Measurements from ENCODE around the gene DONSON. TPM values are rescaled to one million over a fixed set of nuclear protein-coding genes. Genes with fewer than 3 reads are reported as not detected.

DONSON gene
- total RNA-seq, 8 experiments from 2014 or later, result 13.6 to 37.6 (median 29.7) TPM

DNA sequence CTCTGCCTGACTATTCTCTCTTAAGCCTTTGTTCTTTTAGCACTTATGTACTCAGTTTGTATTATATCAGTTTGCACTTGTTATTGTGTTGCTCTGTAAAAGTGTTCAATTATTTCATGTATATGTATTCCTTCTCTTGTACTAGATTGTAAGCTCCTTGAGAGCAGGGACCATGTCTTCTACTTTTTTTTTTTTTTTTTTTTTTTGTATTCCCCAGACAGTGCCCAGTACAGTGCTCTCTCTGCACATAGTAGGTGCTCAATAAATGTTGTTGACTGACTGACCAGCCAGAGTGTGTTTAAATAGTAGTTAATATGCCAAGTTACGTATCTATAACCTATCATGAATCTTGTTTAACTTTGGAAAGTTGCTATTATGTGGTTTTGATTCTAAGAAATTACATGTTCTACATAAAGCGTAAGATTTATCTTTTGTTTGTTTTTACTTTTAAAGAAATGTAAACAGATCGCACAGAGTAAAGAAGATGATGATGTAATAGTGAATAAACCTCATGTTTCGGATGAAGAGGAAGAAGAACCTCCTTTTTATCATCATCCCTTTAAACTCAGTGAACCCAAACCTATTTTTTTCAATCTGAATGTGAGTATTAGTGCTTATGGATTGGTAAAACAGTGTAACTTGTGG is 29.6 kb downstream of the DONSON start:
- Histone ChIP-seq H3K4me3 (no peak overlapping the region), H3K4me1 (replicated peaks in 1 of 2) (peaks cover 0 to 4% of the 10 kb centered on the region in 2 donors), H3K27ac (no peak overlapping the region)
- in situ Hi-C loops (cut with MboI; ENCODE audit: low pct_unique_long_range_greater_than_20kb in 2 of 9, low sequenced_read_pairs in 9 of 9, unreplicated experiment in 9 of 9), result no loop called here
- ATAC-seq (replicated peaks in 6 of 8), result no peak
- WGBS, 10 experiments, result 87 to 100% (median 96%) methylated on average over 2 to 4 of the region's 4 CpGs

- H3K4me3 ChIP-seq, result no peak overlapping the region
- no peak for ATAC-seq (replicated peaks in 6 of 8)
- H3K27ac ChIP-seq, result no peak overlapping the region
- WGBS, 10 experiments, result 73 to 100% (median 96%) methylated on average over 4 to 18 of the region's 19 CpGs; no CpG with 5 or more reads in 2 of the 10 experiments
- in situ Hi-C loops (cut with MboI; ENCODE audit: low pct_unique_long_range_greater_than_20kb in 2 of 9, low sequenced_read_pairs in 9 of 9, unreplicated experiment in 9 of 9), result no loop called here
- peaks cover 0 to 4% of the 10 kb centered on the region in 2 donors for H3K4me1 ChIP-seq (replicated peaks in 1 of 2)
These were observed 31.0 kb downstream of the DONSON start for GRCh38 chr21:33557447-33557846.

DNA sequence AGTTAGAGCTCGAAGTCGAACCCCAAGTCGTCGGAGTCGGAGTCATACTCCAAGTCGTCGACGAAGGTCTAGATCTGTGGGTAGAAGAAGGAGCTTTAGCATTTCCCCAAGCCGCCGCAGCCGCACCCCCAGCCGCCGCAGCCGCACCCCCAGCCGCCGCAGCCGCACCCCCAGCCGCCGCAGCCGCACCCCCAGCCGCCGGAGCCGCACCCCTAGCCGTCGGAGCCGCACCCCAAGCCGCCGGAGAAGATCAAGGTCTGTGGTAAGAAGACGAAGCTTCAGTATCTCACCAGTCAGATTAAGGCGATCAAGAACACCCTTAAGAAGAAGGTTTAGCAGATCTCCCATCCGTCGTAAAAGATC is 33.5 kb downstream of the DONSON start:
- no peak overlapping the region for H3K4me3 ChIP-seq
- in situ Hi-C loops (cut with MboI; ENCODE audit: low pct_unique_long_range_greater_than_20kb in 2 of 9, low sequenced_read_pairs in 9 of 9, unreplicated experiment in 9 of 9), result no loop called here
- H3K27ac ChIP-seq, result no peak overlapping the region
- ATAC-seq (replicated peaks in 6 of 8), result no peak
- WGBS, 10 experiments, result 85 to 100% (median 98%) methylated on average over 2 to 16 of the region's 32 CpGs; no CpG with 5 or more reads in 4 of the 10 experiments
- peaks cover 0 to 4% of the 10 kb centered on the region in 2 donors for H3K4me1 ChIP-seq (replicated peaks in 1 of 2)

- in situ Hi-C loops (cut with MboI; ENCODE audit: low pct_unique_long_range_greater_than_20kb in 2 of 9, low sequenced_read_pairs in 9 of 9, unreplicated experiment in 9 of 9), result no loop called here
- Histone ChIP-seq H3K4me3 (no peak overlapping the region), H3K27ac (no peak overlapping the region), H3K4me1 (replicated peaks in 1 of 2) (peaks cover 0 to 4% of the 10 kb centered on the region in 2 donors)
- WGBS, 10 experiments, result 87 to 100% (median 96%) methylated on average over 4 to 18 of the region's 18 CpGs
- ATAC-seq (replicated peaks in 6 of 8), result no peak
These were observed 34.1 kb downstream of the DONSON start for GRCh38 chr21:33554236-33554981.

- peak in 1 of 8 experiments; percentile 12 for ATAC-seq (replicated peaks in 6 of 8)
- Histone ChIP-seq H3K4me1 (replicated peaks in 1 of 2) (peaks cover 0 to 4% of the 10 kb centered on the region in 2 donors), H3K4me3 (no peak overlapping the region), H3K27ac (no peak overlapping the region)
- WGBS, 10 experiments, result 88 to 100% (median 99%) methylated on average over 2 to 6 of the region's 12 CpGs; no CpG with 5 or more reads in 4 of the 10 experiments
- in situ Hi-C loops (cut with MboI; ENCODE audit: low pct_unique_long_range_greater_than_20kb in 2 of 9, low sequenced_read_pairs in 9 of 9, unreplicated experiment in 9 of 9), result no loop called here
These were observed 35.4 kb downstream of the DONSON start for GRCh38 chr21:33552999-33553598.

- H3K27ac ChIP-seq, result no peak overlapping the region
- WGBS, 10 experiments, result 95 to 100% (median 100%) methylated on average over 1 to 19 of the region's 24 CpGs; no CpG with 5 or more reads in 1 of the 10 experiments
- no peak overlapping the region for H3K4me3 ChIP-seq
- H3K4me1 ChIP-seq (replicated peaks in 1 of 2), result peaks cover 0 to 4% of the 10 kb centered on the region in 2 donors
- in situ Hi-C loops (cut with MboI; ENCODE audit: low pct_unique_long_range_greater_than_20kb in 2 of 9, low sequenced_read_pairs in 9 of 9, unreplicated experiment in 9 of 9), result no loop called here
- peak in 7 of 8 experiments; percentile 9 to 57 (median 46) for ATAC-seq (replicated peaks in 6 of 8)
These were observed 36.1 kb downstream of the DONSON start for GRCh38 chr21:33552093-33552998.

- Histone ChIP-seq H3K27ac (no peak overlapping the region), H3K4me1 (replicated peaks in 1 of 2) (peaks cover 0 to 4% of the 10 kb centered on the region in 2 donors), H3K4me3 (no peak overlapping the region)
- WGBS, 10 experiments, result 100% methylated on average over 2 of the region's 2 CpGs; no CpG with 5 or more reads in 9 of the 10 experiments
- in situ Hi-C loops (cut with MboI; ENCODE audit: low pct_unique_long_range_greater_than_20kb in 2 of 9, low sequenced_read_pairs in 9 of 9, unreplicated experiment in 9 of 9), result no loop called here
- ATAC-seq (replicated peaks in 6 of 8), result no peak
These were observed 36.8 kb downstream of the DONSON start for GRCh38 chr21:33551664-33552063.

DNA sequence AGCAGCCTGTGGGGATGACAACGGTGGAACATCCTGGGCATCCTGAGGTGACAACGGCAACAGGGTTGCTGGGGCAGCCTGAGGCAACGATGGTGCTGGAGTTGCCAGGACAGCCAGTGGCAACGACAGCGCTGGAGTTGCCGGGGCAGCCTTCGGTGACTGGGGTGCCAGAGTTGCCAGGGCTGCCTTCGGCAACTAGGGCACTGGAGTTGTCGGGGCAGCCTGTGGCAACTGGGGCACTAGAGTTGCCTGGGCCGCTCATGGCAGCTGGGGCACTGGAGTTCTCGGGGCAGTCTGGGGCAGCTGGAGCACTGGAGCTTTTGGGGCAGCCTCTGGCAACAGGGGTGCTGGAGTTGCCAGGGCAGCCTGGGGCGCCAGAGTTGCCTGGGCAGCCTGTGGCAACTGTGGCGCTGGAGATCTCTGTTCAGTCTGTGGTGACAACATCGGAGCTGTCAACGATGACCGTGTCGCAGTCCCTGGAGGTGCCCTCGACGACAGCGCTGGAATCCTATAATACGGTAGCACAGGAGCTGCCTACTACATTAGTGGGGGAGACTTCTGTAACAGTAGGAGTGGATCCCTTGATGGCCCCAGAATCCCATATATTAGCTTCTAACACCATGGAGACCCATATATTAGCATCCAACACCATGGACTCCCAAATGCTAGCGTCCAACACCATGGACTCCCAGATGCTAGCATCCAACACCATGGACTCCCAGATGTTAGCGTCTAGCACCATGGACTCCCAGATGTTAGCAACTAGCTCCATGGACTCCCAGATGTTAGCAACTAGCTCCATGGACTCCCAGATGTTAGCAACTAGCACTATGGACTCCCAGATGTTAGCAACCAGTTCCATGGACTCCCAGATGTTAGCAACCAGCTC is 37.5 kb downstream of the DONSON start:
- Histone ChIP-seq H3K4me1 (replicated peaks in 1 of 2) (peaks cover 0 to under 1% of the 10 kb centered on the region in 2 donors), H3K4me3 (no peak overlapping the region), H3K27ac (no peak overlapping the region)
- ATAC-seq (replicated peaks in 6 of 8), result peak in 5 of 8 experiments; percentile 24 to 46 (median 37)
- in situ Hi-C loops (cut with MboI; ENCODE audit: low pct_unique_long_range_greater_than_20kb in 2 of 9, low sequenced_read_pairs in 9 of 9, unreplicated experiment in 9 of 9), result no loop called here
- 90 to 100% (median 97%) methylated on average over 2 to 13 of the region's 23 CpGs; no CpG with 5 or more reads in 4 of the 10 experiments for WGBS, 10 experiments

DNA sequence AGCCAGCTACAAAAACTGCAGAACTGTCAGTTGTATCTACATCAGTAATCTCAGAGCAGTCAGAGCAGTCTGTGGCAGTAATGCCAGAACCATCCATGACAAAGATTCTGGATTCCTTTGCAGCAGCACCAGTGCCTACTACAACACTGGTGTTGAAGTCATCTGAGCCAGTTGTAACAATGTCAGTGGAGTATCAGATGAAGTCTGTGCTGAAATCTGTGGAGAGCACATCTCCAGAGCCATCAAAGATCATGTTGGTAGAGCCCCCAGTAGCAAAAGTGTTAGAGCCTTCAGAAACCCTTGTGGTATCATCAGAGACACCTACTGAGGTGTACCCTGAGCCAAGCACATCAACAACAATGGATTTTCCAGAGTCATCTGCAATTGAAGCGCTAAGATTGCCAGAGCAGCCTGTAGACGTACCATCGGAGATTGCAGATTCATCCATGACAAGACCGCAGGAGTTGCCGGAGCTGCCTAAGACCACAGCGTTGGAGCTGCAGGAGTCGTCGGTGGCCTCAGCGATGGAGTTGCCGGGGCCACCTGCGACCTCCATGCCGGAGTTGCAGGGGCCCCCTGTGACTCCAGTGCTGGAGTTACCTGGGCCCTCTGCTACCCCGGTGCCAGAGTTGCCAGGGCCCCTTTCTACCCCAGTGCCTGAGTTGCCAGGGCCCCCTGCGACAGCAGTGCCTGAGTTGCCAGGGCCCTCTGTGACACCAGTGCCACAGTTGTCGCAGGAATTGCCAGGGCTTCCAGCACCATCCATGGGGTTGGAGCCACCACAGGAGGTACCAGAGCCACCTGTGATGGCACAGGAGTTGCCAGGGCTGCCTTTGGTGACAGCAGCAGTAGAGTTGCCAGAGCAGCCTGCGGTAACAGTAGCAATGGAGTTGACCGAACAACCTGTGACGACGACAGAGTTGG is 38.4 kb downstream of the DONSON start:
- Histone ChIP-seq H3K4me1 (replicated peaks in 1 of 2) (peaks cover 2 to 6% of the 10 kb centered on the region in 2 donors), H3K4me3 (no peak overlapping the region), H3K27ac (no peak overlapping the region)
- WGBS, 10 experiments, result 98 to 100% (median 100%) methylated on average over 1 to 18 of the region's 19 CpGs; no CpG with 5 or more reads in 5 of the 10 experiments
- in situ Hi-C loops (cut with MboI; ENCODE audit: low pct_unique_long_range_greater_than_20kb in 2 of 9, low sequenced_read_pairs in 9 of 9, unreplicated experiment in 9 of 9), result no loop called here
- peak in 5 of 8 experiments; percentile 8 to 38 (median 25) for ATAC-seq (replicated peaks in 6 of 8)

- 79 to 100% (median 93%) methylated on average over 1 to 3 of the region's 3 CpGs for WGBS, 10 experiments
- Histone ChIP-seq H3K4me3 (no peak overlapping the region), H3K4me1 (replicated peaks in 1 of 2) (peaks cover 3 to 7% of the 10 kb centered on the region in 2 donors), H3K27ac (no peak overlapping the region)
- no peak for ATAC-seq (replicated peaks in 6 of 8)
- in situ Hi-C loops (cut with MboI; ENCODE audit: low pct_unique_long_range_greater_than_20kb in 2 of 9, low sequenced_read_pairs in 9 of 9, unreplicated experiment in 9 of 9), result no loop called here
These were observed 42.4 kb downstream of the DONSON start for GRCh38 chr21:33546086-33546485.

Measured in motor neuron (in vitro differentiated cells).